OCI-LY1 (cell line): ENCODE results near the gene ENDOU.

ENCODE experiments used
- H2AFZ ChIP-seq: fragments of 200-600 bp; sonication (generic), shearing (Covaris generic); 2 replicates; pipeline ENCODE4 v1.6.0; 2014; ENCODE audit warnings: antibody characterized with exemption, mild to moderate bottlenecking, low read length
- H3F3A ChIP-seq: fragments of 200-600 bp; sonication (generic), shearing (Covaris generic); 2 replicates; pipeline ENCODE4 v1.6.0; 2014; ENCODE audit warnings: mild to moderate bottlenecking, antibody characterized with exemption, low read length, moderate library complexity; ENCODE audit not compliant: insufficient read depth
- H3K27ac ChIP-seq: fragments of 200-600 bp; sonication (generic); 2 replicates; pipeline ENCODE4 v1.5.1; 2014; ENCODE audit warnings: low read length, mixed run types, mild to moderate bottlenecking, low read depth; ENCODE audit not compliant: poor library complexity, severe bottlenecking
- H3K27me3 ChIP-seq: fragments of 200-600 bp; sonication (generic); 2 replicates; pipeline ENCODE4 v1.6.0; 2014; ENCODE audit warnings: antibody characterized with exemption, mild to moderate bottlenecking, low read length, moderate library complexity; ENCODE audit not compliant: insufficient read depth
- H3K36me3 ChIP-seq: fragments of 200-600 bp; sonication (generic); 2 replicates; pipeline ENCODE4 v1.6.1; 2014; ENCODE audit warnings: mild to moderate bottlenecking, antibody characterized with exemption, low read length, moderate library complexity, mixed read lengths; ENCODE audit not compliant: insufficient read depth
- H3K4me1 ChIP-seq: fragments of 200-600 bp; sonication (generic); 2 replicates; pipeline ENCODE4 v1.5.1; 2014; ENCODE audit warnings: mild to moderate bottlenecking, low read length, moderate library complexity; ENCODE audit not compliant: insufficient read depth, severe bottlenecking
- H3K4me2 ChIP-seq: fragments of 200-600 bp; sonication (generic), shearing (Covaris generic); 2 replicates; pipeline ENCODE4 v1.6.1; 2014; ENCODE audit warnings: low read length
- H3K4me3 ChIP-seq: fragments of 200-600 bp; sonication (generic); 2 replicates; pipeline ENCODE4 v1.5.1; 2014; ENCODE audit warnings: low read length, low read depth, mild to moderate bottlenecking, mixed read lengths; ENCODE audit not compliant: poor library complexity, severe bottlenecking
- H3K79me2 ChIP-seq: fragments of 200-600 bp; shearing (Covaris generic); 2 replicates; pipeline ENCODE4 v1.6.1; 2016; ENCODE audit warnings: mixed run types, low read length, mixed read lengths; ENCODE audit not compliant: insufficient read depth
- H3K9ac ChIP-seq: fragments of 200-600 bp; sonication (generic), shearing (Covaris generic); 2 replicates; pipeline ENCODE4 v1.6.1; 2014; ENCODE audit warnings: mild to moderate bottlenecking, low read length, mixed read lengths
- H3K9me2 ChIP-seq: fragments of 200-600 bp; sonication (generic), shearing (Covaris generic); 2 replicates; pipeline ENCODE4 v1.6.1; 2014; ENCODE audit warnings: low read depth, mild to moderate bottlenecking, low read length, mixed read lengths
- H3K9me3 ChIP-seq: fragments of 200-600 bp; shearing (Covaris generic); 2 replicates; pipeline ENCODE4 v1.6.1; 2014; ENCODE audit warnings: low read length, mixed read lengths
- H4K20me1 ChIP-seq: fragments of 200-600 bp; sonication (generic), shearing (Covaris generic); 2 replicates; pipeline ENCODE4 v1.6.0; 2016; ENCODE audit warnings: mild to moderate bottlenecking, low read length; ENCODE audit not compliant: insufficient read depth
- CTCF ChIP-seq: fragments of 200-600 bp; sonication (generic), shearing (Covaris generic); IDR thresholded peaks from 2 replicates; pipeline ENCODE4 v1.5.1; 2017; ENCODE audit warnings: mild to moderate bottlenecking, antibody characterized with exemption, low read length, moderate library complexity, mixed read lengths
- EZH2 ChIP-seq: fragments of 200-600 bp; sonication (generic), shearing (Covaris generic); IDR thresholded peaks from 2 replicates; pipeline ENCODE4 v1.8.0; 2017; ENCODE audit warnings: borderline replicate concordance, mixed run types, mild to moderate bottlenecking, antibody characterized with exemption, low read length, moderate library complexity, mixed read lengths

Gene ENDOU

GRCh38 chr12:47747126-47747525 lies 21.8 kb upstream of the ENDOU start:
- H3K4me3 ChIP-seq = no peak overlapping the region
- H2AFZ ChIP-seq = no peak overlapping the region
- no peaks in the 10 kb centered on the region; the same call in 1 of the 2 replicates for H3K27me3 ChIP-seq
- no peaks in the 10 kb centered on the region for H3K79me2 ChIP-seq
- no peaks in the 10 kb centered on the region for H4K20me1 ChIP-seq
- no peaks in the 10 kb centered on the region; the same call in 1 of the 2 replicates for H3F3A ChIP-seq
- H3K4me2 ChIP-seq = no peak overlapping the region
- TF ChIP-seq CTCF (no peak), EZH2 (no peak)
- no peak overlapping the region for H3K27ac ChIP-seq
- H3K4me1 ChIP-seq = no peaks in the 10 kb centered on the region
- no peaks in the 10 kb centered on the region for H3K9me3 ChIP-seq
- no peak overlapping the region for H3K9ac ChIP-seq
- no peaks in the 10 kb centered on the region for H3K36me3 ChIP-seq
- no peaks in the 10 kb centered on the region for H3K9me2 ChIP-seq

GRCh38 chr12:47746523-47746922 lies 21.2 kb upstream of the ENDOU start:
- Histone ChIP-seq H3K9me3 (no peaks in the 10 kb centered on the region), H3K79me2 (no peaks in the 10 kb centered on the region), H3K4me3 (no peak overlapping the region), H2AFZ (no peak overlapping the region), H3K36me3 (no peaks in the 10 kb centered on the region), H3K27me3 (no peaks in the 10 kb centered on the region; the same call in 1 of the 2 replicates), H3F3A (peaks cover 5% of the 10 kb centered on the region; the same call in 1 of the 2 replicates), H3K9ac (no peak overlapping the region), H3K27ac (no peak overlapping the region), H3K9me2 (no peaks in the 10 kb centered on the region), H4K20me1 (no peaks in the 10 kb centered on the region), H3K4me1 (peaks cover 2% of the 10 kb centered on the region), H3K4me2 (no peak overlapping the region)
- TF ChIP-seq EZH2 (no peak), CTCF (no peak)

DNA sequence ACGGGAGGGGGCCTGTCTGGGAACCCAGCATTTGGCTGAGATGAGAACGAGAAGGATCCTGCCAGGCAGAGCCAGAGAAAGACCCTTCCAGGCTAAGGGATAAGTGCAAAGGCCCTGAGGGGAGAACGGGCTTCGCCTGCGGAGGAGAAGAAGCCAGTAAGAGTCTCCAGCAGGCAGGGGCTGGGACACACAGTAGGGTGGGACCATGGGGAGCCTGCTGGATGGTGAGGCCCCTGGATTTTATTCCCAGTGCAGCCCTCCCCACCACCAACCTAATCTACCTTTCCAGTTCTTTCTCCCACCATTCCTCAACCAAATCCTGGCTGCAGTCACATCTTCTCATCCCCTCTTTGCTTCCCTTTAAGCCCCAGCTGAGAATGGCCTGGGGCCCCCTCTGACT lies 20.8 kb upstream of the ENDOU start:
- H3K79me2 ChIP-seq = no peaks in the 10 kb centered on the region
- no peaks in the 10 kb centered on the region for H4K20me1 ChIP-seq
- no peaks in the 10 kb centered on the region for H3K9me3 ChIP-seq
- no peak overlapping the region for H3K4me2 ChIP-seq
- H3K4me3 ChIP-seq = no peak overlapping the region
- H3K9me2 ChIP-seq = no peaks in the 10 kb centered on the region
- H3F3A ChIP-seq = peaks cover 5% of the 10 kb centered on the region; the same call in 1 of the 2 replicates
- no peak overlapping the region for H2AFZ ChIP-seq
- H3K9ac ChIP-seq = no peak overlapping the region
- TF ChIP-seq CTCF (no peak), EZH2 (no peak)
- no peaks in the 10 kb centered on the region; the same call in 1 of the 2 replicates for H3K27me3 ChIP-seq
- no peak overlapping the region for H3K27ac ChIP-seq
- peaks cover 7% of the 10 kb centered on the region for H3K4me1 ChIP-seq
- H3K36me3 ChIP-seq = no peaks in the 10 kb centered on the region
